HG02763 (cell line): Measurements from ENCODE around the gene ATP2B2.

Experiments
- ATAC-seq: cut with Tn5 transposase; IDR thresholded peaks from one replicate; pipeline ENCODE4 v1.9.1; 2021; ENCODE audit warnings: mild to moderate bottlenecking, moderate library complexity; ENCODE audit not compliant: unreplicated experiment

ATP2B2 gene

GRCh38 chr3:10495614-10496013 is 9.8 kb downstream of the ATP2B2 start:
- ATAC-seq = no peak

DNA sequence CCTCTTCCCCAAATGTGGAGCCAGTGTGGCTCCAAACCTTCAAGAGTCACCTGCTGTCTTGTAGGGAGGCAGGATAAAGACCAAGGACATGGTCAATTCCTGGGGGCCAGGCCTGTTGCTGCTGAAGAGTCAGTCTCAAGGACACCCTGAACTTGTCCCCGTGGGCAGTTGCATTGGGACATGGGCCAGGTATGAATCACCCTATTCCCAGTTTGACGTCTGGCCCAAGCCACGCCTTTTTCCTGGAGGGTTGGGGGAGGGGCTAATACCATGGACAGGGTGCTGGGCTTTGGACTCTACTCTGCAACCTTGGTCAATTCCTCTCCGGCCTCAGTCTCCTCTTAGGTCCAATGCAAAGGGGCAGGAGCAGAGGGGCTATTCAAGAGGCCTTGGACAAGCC is 10.4 kb downstream of the ATP2B2 start:
- ATAC-seq = no peak

GRCh38 chr3:10494180-10494579 is 11.2 kb downstream of the ATP2B2 start:
- ATAC-seq = no peak

DNA sequence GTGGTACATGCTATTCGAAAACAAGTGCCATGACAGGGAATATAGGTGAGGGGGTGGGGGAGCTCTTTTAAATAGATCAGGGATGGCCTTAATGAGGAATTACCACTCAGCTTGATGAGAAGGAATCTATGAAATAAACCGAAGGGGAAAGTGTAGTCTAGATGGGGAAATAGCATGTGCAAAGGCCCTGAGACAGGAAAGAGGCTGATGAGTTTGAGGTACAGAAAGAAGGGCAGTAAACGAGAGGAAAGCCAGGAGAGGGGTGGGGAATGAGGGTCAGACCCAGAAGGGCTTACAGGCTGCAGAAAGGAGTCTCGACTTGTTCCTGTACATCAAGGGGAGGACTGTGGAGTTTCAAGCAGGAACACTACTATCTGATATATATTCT is 12.2 kb downstream of the ATP2B2 start:
- ATAC-seq = no peak

DNA sequence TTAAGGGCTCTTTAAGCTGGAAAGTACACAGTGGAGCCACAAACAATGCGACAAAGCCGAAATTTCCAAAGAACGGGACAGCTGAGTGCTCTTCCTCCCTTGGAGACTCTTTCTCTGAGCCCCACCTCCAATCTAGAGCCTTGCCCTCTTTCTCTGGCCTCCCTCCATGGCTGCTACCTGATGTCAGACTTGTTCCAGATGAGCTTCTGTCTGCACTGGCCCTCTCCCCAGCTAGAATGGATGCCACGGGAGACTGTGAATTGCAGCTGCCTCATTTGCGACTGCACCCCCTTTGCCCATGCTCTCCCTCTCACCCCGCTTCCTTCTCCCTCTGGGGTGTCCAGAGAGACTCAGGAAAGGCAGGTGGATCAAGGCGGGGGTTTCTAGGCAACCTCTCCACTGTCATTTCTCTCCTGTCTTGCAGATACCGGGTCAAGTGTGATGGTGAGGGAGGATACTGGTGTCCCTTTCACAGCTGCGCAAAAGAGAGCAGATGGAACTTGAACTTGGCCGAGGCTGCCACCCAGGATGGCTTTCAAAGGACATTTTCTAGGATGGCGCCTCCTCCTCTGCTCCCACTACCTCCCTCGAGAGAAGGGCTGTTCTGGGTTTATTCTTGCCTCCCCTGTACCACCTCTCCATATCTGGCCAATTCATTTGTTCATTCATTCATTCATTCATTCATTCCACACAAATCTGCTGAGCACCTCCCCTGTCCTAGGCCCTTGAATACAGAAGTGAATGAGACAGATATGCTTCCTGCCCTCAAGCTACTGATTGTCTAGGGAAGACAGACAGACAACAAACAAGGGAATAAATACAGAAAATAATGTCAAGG is 12.8 kb downstream of the ATP2B2 start:
- no peak for ATAC-seq

GRCh38 chr3:10489746-10490483 is 15.5 kb downstream of the ATP2B2 start:
- no peak for ATAC-seq

DNA sequence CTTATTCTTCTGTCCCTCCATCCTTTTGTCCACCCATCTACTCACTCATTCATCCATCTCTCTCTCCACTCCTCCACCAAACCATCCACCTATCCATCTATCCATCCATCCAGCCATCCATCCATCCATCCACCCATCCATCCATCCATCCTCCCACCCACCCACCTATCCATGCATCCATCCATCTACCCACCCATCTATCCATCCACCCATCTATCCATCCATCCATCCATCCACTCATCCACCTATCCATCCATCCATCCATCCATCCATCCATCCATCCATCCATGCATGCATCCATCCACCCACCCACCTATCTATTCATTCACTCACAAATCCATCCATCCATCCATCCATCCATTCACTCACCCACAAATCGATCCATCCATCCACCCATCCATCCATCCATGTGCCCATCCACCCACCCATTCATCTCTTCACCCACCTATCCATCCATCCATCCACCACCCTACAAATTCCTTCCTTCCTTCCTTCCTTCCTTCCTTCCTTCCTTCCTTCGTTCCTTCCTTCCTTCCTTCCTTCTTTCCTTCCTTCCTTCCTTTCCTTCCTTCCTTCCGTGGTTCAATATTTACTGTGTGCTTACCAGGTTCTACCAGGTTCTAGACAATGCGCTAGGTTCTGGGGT is 17.3 kb downstream of the ATP2B2 start:
- no peak for ATAC-seq

DNA sequence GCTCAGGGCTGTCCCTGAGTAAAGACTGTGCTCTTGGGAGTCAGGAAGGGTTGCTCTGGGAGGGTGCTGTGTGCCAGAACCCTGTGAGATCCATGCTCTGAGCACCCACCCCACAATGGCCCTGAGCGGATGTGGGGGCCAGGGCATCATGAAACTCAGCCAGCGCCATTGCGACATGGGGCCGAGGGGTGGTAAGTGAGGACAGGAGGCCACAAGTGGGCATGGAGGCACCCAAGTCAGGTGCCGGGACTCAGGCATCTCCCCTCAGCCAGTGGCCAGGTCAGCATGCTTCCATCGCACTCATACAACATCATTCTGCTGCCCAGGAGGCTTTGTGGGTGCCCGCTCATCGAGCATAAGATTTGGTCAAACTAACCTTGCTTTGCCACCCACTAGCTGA is 19.6 kb downstream of the ATP2B2 start:
- ATAC-seq = no peak

DNA sequence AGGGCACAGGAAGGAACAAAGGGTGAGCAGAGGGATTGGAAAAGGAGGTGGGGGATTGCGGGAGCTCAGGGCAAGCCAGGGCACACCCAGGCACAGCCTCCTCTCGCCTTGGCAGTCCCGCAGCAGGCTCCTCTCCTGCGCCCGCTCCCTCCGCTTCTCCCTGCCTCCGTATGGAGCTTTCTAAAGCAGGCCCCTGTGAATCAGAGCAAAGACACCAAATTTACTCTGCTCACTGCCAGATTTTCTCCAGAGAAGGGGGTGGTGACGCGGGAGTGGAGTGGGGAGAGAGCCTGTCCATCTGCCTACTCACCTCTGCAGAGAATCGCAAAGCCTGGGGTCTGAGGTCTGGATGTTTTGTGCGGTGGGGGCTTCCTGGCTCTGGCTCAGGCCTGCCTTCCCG is 20.0 kb downstream of the ATP2B2 start:
- ATAC-seq = no peak

- ATAC-seq = no peak
Observed at GRCh38 chr3:10484709-10485108, 20.7 kb downstream of the ATP2B2 start.

GRCh38 chr3:10483686-10484345 is 21.6 kb downstream of the ATP2B2 start:
- no peak for ATAC-seq

DNA sequence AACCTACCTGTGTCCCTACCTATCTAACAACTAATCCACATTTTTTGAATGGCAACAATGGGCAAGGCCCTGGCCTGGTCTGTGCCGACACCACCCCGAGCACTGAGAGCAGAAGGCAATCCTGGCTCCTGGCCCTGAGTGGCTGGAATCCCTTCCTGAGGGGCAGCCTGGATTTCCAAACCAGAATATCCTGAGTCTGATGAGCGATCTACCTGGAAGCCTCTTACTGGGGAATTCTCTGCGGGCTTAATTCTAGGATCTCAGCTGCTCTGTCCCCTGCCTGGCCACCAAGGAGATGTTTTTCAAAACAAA is 22.1 kb downstream of the ATP2B2 start:
- ATAC-seq = no peak

- no peak for ATAC-seq
Observed at GRCh38 chr3:10482631-10483363, 22.6 kb downstream of the ATP2B2 start.

DNA sequence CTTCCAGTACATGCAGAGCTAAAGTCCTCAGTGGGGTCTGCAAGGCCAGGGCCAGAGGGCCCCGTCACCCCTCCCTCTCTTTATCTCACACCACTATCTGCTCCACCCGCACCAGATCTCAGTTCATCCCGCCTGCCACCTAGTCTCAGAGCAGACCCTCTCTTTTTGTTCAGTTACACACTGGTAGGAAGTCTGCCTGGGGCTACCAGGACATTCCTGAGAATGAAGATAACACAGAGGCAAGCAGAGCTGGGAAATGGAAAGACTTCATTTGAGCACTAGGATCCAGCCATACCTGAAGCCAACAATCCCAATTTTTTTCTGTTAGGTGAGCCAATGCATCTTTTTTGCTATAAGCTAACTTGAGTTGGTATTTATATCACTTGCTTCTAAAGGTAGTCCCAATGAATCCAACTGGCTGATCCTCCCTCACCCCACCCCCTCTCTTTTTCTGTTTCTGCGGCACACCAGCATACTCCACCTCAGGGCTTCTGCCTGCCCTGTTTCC is 24.5 kb downstream of the ATP2B2 start:
- no peak for ATAC-seq

DNA sequence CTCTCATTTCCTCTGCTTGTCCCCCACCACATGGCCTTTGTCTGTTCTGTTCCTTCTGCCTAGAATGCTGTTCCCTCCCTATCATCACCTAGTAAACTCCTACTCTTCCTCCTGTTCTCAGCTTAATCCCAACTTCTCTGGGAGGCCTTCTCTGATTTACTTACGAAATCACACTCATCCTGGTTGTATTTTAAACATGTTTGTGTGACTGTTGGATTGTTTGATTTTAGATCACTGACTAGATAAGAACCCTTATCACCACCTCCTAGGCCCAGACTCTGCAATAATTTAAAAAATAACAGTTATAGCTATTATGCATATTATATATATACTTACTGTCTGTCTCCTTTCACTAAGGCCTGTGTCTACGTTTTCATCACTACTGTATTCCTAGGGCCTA is 26.1 kb downstream of the ATP2B2 start:
- ATAC-seq = no peak

GRCh38 chr3:10475983-10476382 is 29.4 kb downstream of the ATP2B2 start:
- ATAC-seq = no peak

DNA sequence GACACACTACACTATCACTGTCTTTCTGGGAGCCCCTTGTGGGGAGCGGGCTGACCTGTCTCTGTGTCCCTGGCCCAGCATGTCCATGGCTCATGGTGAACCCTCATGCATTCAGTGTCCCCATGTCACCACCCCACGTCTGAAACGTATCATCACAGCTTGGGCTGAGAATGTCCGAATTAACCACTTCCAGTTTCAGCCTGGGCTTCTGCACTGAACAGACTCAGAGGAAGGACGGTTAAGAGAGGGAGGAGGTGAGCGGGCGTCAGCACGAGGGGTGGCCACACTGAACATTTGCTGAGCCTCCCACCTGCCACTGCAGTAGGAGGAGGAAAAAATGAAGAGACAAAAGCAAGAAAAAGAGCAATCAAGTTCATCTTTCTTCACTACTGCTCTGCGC is 30.5 kb downstream of the ATP2B2 start:
- no peak for ATAC-seq

- no peak for ATAC-seq
Observed at GRCh38 chr3:10474275-10474646, 31.1 kb downstream of the ATP2B2 start.

- no peak for ATAC-seq
Observed at GRCh38 chr3:10473581-10474274, 31.7 kb downstream of the ATP2B2 start.

GRCh38 chr3:10472877-10473440 is 32.4 kb downstream of the ATP2B2 start:
- no peak for ATAC-seq
